ENCODE measurements around the gene CD44.

DNA sequence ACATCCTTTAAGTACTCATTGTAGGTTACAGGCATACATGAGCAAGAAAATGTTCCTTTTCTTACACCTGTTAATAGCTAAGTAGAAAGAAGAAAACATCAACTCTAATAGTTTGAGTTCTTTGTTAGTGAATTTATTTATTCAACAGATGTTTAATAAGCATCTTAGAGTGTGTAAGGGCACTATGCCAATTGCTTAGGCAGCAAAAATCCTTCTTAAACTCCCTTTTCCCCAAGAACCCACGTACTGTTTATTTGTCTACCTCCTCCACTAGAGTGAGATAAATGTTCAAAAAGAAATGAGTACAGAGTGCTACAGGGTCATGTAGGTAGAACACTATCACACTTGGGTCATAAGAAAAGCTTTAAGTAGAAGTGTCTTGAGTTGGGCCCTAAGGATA, 131.4 kb downstream of the CD44 start:
- TF ChIP-seq, protein P1, sequence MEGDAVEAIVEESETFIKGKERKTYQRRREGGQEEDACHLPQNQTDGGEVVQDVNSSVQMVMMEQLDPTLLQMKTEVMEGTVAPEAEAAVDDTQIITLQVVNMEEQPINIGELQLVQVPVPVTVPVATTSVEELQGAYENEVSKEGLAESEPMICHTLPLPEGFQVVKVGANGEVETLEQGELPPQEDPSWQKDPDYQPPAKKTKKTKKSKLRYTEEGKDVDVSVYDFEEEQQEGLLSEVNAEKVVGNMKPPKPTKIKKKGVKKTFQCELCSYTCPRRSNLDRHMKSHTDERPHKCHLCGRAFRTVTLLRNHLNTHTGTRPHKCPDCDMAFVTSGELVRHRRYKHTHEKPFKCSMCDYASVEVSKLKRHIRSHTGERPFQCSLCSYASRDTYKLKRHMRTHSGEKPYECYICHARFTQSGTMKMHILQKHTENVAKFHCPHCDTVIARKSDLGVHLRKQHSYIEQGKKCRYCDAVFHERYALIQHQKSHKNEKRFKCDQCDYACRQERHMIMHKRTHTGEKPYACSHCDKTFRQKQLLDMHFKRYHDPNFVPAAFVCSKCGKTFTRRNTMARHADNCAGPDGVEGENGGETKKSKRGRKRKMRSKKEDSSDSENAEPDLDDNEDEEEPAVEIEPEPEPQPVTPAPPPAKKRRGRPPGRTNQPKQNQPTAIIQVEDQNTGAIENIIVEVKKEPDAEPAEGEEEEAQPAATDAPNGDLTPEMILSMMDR (IDR thresholded peaks at IDR 0.05) = no peak
- TF ChIP-seq POLR2A (IDR thresholded peaks at IDR 0.05) = no peak

Measured in thyroid gland (tissue), 4 donors.